ENCODE measurements around the gene CYP39A1.

DNA sequence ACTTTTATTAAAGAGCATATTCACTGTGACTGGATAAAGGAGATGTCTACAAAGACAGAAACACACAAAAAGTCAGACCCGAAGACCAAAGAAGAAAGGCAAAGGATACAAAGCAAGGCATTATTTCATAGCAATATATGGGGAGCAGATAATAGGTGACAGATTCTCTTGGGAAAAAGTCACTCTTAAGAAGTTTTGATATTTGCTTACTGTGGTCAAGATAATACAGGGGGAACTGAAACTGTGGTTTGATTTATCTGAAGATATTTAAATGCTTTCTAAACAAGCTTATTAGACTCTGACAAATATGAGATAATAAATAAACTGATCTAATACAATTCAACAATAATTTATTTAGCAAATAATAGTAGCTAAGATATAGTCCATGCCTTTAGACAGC lies 14.7 kb downstream of the CYP39A1 start:
- TF ChIP-seq POLR2AphosphoS5 (IDR thresholded peaks at IDR 0.05; ENCODE audit: low read depth, low read length) (no peak), REST (IDR thresholded peaks at IDR 0.05; ENCODE audit: insufficient read depth in 1 of 2, low read depth in 2 of 2, low read length in 2 of 2) (no peak), TAF1 (IDR thresholded peaks at IDR 0.05; ENCODE audit: borderline replicate concordance, insufficient read depth, low read length) (no peak), SIN3A (IDR thresholded peaks at IDR 0.05; ENCODE audit: borderline replicate concordance, insufficient read depth, low read length) (no peak), FOXP2 (optimal IDR thresholded peaks at IDR 0.05; ENCODE audit: borderline replicate concordance, extremely low read depth, extremely low read length, insufficient read depth) (no peak)
